Measurements from ENCODE around the gene TAB3. TPM values are rescaled to one million over a fixed set of nuclear protein-coding genes. Genes with fewer than 3 reads are reported as not detected.

The TAB3 gene
- total and polyA plus RNA-seq, 7 donors, result 6.7 to 31.6 (median 17.4) TPM

- H3K36me3 ChIP-seq, result no peaks in the 10 kb centered on the region
- H3K4me1 ChIP-seq, result no peaks in the 10 kb centered on the region
- H3K27ac ChIP-seq, result no peak overlapping the region
- no peak for TF ChIP-seq POLR2A (IDR thresholded peaks at IDR 0.05)
- no peak for TF ChIP-seq CTCF (IDR thresholded peaks at IDR 0.05)
- TF ChIP-seq POLR2AphosphoS5 (IDR thresholded peaks at IDR 0.05), result no peak
- no peak for TF ChIP-seq EP300 (IDR thresholded peaks at IDR 0.05)
- intact Hi-C loops (cut with DNase I), result no loop called here
- no peaks in the 10 kb centered on the region for H3K9me3 ChIP-seq
- WGBS, 2 donors, result 59 to 63% methylated on average over 3 of the region's 3 CpGs
- H3K27me3 ChIP-seq, result no peaks in the 10 kb centered on the region
- no peak overlapping the region for H3K4me3 ChIP-seq
- no peak for DNase-seq
Observed at GRCh38 chrX:30822068-30822681, 66.9 kb downstream of the TAB3 start.

- TF ChIP-seq POLR2AphosphoS5 (IDR thresholded peaks at IDR 0.05), result no peak
- Histone ChIP-seq H3K27me3 (no peaks in the 10 kb centered on the region), H3K4me1 (no peaks in the 10 kb centered on the region), H3K27ac (no peak overlapping the region), H3K9me3 (no peaks in the 10 kb centered on the region), H3K36me3 (no peaks in the 10 kb centered on the region), H3K4me3 (no peak overlapping the region)
- no peak for DNase-seq
- WGBS, 2 donors, result 58 to 90% methylated on average over 1 of the region's 1 CpG
- intact Hi-C loops (cut with DNase I), result no loop called here
Observed at GRCh38 chrX:30821116-30821515, 67.9 kb downstream of the TAB3 start.

- H3K36me3 ChIP-seq, result no peaks in the 10 kb centered on the region
- no peak for TF ChIP-seq CTCF (IDR thresholded peaks at IDR 0.05)
- TF ChIP-seq EP300 (IDR thresholded peaks at IDR 0.05), result no peak
- TF ChIP-seq POLR2A (IDR thresholded peaks at IDR 0.05), result no peak
- TF ChIP-seq POLR2AphosphoS5 (IDR thresholded peaks at IDR 0.05), result no peak
- no peak overlapping the region for H3K27ac ChIP-seq
- H3K4me3 ChIP-seq, result no peak overlapping the region
- DNase-seq, result no peak
- H3K4me1 ChIP-seq, result no peaks in the 10 kb centered on the region
- H3K9me3 ChIP-seq, result no peaks in the 10 kb centered on the region
- intact Hi-C loops (cut with DNase I), result no loop called here
- H3K27me3 ChIP-seq, result no peaks in the 10 kb centered on the region
- WGBS, 2 donors, result 46 to 62% methylated on average over 2 of the region's 2 CpGs
Observed at GRCh38 chrX:30819080-30819479, 70.0 kb downstream of the TAB3 start.

- DNase-seq, result no peak
- Histone ChIP-seq H3K4me3 (no peak overlapping the region), H3K27ac (no peak overlapping the region), H3K27me3 (no peaks in the 10 kb centered on the region), H3K36me3 (no peaks in the 10 kb centered on the region), H3K4me1 (no peaks in the 10 kb centered on the region), H3K9me3 (no peaks in the 10 kb centered on the region)
- WGBS, 2 donors, result 83 to 93% methylated on average over 3 of the region's 3 CpGs
- intact Hi-C loops (cut with DNase I), result no loop called here
- TF ChIP-seq EP300 (IDR thresholded peaks at IDR 0.05) (no peak), CTCF (IDR thresholded peaks at IDR 0.05) (no peak), POLR2A (IDR thresholded peaks at IDR 0.05) (no peak), POLR2AphosphoS5 (IDR thresholded peaks at IDR 0.05) (no peak)
Observed at GRCh38 chrX:30816079-30816478, 73.0 kb downstream of the TAB3 start.

- H3K36me3 ChIP-seq, result no peaks in the 10 kb centered on the region
- H3K9me3 ChIP-seq, result no peaks in the 10 kb centered on the region
- H3K4me3 ChIP-seq, result no peak overlapping the region
- H3K27ac ChIP-seq, result no peak overlapping the region
- intact Hi-C loops (cut with DNase I), result no loop called here
- no peaks in the 10 kb centered on the region for H3K27me3 ChIP-seq
- TF ChIP-seq EP300 (IDR thresholded peaks at IDR 0.05), result no peak
- no peak for TF ChIP-seq POLR2A (IDR thresholded peaks at IDR 0.05)
- no peak for TF ChIP-seq POLR2AphosphoS5 (IDR thresholded peaks at IDR 0.05)
- TF ChIP-seq CTCF (IDR thresholded peaks at IDR 0.05), result no peak
- DNase-seq, result no peak
- WGBS, 2 donors, result 81 to 92% methylated on average over 7 of the region's 7 CpGs
- H3K4me1 ChIP-seq, result no peaks in the 10 kb centered on the region
Observed at GRCh38 chrX:30814978-30815377, 74.1 kb downstream of the TAB3 start.
